GM20000 (cell line): ENCODE data around the gene FAM174C.

Experiments
- DNase-seq: peaks from one replicate; pipeline ENCODE4 v3.0.0; 2012; ENCODE audit warnings: low spot score
- TF ChIP-seq, protein P1 (sequence below): IDR thresholded peaks from 2 replicates; pipeline ENCODE4 v1.5.1; 2012; ENCODE audit warnings: mild to moderate bottlenecking, control low read depth; ENCODE audit errors: extremely low read depth, missing control alignments

FAM174C gene

GRCh38 chr19:1254530-1255185 is 20.7 kb upstream of the FAM174C start:
- TF ChIP-seq, protein P1, sequence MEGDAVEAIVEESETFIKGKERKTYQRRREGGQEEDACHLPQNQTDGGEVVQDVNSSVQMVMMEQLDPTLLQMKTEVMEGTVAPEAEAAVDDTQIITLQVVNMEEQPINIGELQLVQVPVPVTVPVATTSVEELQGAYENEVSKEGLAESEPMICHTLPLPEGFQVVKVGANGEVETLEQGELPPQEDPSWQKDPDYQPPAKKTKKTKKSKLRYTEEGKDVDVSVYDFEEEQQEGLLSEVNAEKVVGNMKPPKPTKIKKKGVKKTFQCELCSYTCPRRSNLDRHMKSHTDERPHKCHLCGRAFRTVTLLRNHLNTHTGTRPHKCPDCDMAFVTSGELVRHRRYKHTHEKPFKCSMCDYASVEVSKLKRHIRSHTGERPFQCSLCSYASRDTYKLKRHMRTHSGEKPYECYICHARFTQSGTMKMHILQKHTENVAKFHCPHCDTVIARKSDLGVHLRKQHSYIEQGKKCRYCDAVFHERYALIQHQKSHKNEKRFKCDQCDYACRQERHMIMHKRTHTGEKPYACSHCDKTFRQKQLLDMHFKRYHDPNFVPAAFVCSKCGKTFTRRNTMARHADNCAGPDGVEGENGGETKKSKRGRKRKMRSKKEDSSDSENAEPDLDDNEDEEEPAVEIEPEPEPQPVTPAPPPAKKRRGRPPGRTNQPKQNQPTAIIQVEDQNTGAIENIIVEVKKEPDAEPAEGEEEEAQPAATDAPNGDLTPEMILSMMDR: no peak
- no peak for DNase-seq

DNA sequence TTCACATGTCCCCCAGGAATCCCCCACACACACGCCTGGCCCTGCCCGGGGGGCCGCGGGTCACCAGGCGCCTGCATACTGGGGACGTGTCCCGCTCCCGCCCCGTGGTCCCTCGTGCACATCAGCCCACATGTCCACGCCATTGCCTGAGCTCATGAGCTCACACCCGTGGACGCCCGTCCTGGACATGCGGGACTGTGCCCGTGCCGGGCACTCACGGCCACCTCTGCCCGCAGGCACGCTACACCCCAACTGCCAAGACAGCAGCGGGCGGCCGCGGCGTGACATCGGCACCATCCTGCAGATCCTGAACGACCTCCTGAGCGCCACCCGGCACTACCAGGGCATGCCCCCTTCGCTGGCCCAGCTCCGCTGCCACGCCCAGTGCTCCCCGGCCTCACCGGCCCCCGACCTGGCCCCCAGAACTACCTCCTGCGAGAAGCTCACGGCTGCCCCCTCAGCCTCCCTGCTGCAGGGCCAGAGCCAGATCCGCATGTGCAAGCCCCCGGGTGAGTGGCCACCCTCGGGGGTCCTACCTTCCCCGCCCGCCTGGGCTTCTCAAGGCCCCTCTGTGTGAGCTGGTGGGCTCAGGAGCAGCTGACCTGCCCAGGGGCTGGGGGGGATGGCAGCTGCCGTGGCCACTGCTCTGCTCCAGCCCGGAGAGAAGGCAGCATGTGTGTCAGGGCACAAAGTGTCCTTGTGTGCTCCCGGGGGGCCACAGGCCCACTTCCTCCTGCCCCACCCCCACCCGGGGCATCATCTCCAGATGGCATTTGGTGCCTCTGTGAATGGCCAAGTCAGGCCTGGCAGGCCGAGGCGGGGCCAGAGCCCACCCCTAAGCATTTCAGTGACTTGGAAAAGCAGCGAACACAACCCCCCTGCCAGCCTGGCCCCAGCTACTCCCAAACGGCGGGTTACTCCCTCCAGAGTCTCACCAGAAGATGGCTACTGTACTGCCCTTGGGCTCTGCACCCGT is 19.9 kb upstream of the FAM174C start:
- TF ChIP-seq, protein P1: no peak
- no peak for DNase-seq

DNA sequence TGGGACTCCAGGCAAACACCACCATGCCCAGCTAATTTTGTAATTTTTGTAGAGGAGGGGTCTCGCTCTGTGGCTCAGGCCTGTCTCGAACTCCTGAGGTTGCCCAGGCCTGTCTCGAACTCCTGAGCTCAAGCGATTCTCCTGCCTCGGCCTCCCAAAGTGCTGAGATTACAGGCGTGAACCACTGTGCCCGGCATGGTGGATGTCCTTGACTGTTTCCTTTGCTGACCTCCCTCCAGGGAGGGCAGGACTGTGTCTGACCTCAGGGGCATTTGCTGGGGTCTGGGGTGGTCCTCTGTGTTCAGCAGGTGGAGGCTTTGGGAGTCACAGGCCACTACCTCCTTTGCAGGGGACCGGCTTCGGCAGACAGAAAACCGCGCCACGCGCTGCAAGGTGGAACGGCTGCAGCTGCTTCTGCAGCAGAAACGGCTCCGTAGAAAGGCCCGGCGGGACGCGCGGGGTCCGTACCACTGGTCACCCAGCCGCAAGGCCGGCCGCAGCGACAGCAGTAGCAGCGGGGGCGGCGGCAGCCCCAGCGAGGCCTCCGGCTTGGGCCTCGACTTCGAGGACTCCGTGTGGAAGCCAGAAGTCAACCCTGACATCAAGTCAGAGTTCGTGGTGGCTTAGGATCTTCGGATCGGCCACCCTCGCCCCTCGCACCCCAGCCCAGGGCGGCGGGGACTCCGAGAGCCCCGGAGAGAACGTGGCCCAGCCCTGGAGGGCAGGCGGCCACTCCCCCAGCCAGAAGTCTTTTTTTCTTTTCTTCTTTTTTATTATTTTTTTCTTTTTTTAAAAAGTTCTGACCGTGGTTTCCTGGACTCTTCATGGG is 18.5 kb upstream of the FAM174C start:
- TF ChIP-seq, protein P1: no peak
- DNase-seq: no peak

- no peak for DNase-seq
- TF ChIP-seq, protein P1: no peak
These were observed 17.7 kb upstream of the FAM174C start for GRCh38 chr19:1257475-1258162.

DNA sequence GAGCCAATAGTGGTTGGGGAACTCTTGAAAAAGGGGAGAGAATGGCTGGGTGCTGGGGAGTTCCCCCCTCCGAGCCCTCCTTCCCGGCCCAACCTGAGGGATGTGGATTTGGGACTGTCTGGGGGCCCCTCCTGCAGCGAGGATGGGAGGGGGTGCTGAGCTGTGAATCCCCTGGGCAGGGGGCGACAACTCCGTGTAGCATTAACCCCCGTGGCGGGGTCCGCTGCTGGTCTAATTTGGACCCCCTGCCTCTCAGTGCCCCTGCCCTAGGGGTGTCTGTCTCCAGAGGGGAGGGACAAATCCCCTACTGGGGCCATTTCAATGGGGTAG is 17.2 kb upstream of the FAM174C start:
- DNase-seq: no peak
- TF ChIP-seq, protein P1: no peak

GRCh38 chr19:1258707-1259205 is 16.6 kb upstream of the FAM174C start:
- DNase-seq: no peak
- TF ChIP-seq, protein P1: no peak
